ENCODE results near the gene ZSWIM1. TPM values are rescaled to one million over a fixed set of nuclear protein-coding genes. Genes with fewer than 3 reads are reported as not detected.

The ZSWIM1 gene
- total and polyA plus RNA-seq, 10 of the 15 experiments (the other 5 are each of a cell fraction or from before 2014, with no cell fraction given) = 2.4 to 16.0 (median 9.8) TPM

- Histone ChIP-seq H3K36me3 (ENCODE audit: control insufficient read depth in 2 of 2, insufficient read depth in 2 of 2, low read length in 1 of 2) (no peaks in the 10 kb centered on the region), H3K79me2 (ENCODE audit: control insufficient read depth, insufficient read depth, low read length) (no peaks in the 10 kb centered on the region), H3K9me3 (replicated peaks; ENCODE audit: control insufficient read depth, insufficient read depth, low read length) (no peaks in the 10 kb centered on the region), H3K4me1 (ENCODE audit: control insufficient read depth, insufficient read depth, low read length) (no peaks in the 10 kb centered on the region), H2AFZ (ENCODE audit: control insufficient read depth, low read depth, low read length) (no peak overlapping the region), H3K4me2 (ENCODE audit: control insufficient read depth, insufficient read depth) (no peak overlapping the region), H4K20me1 (ENCODE audit: control insufficient read depth, insufficient read depth) (no peaks in the 10 kb centered on the region), H3K27me3 (replicated peaks in 1 of 2; ENCODE audit: control insufficient read depth in 2 of 2, insufficient read depth in 2 of 2, low read length in 1 of 2) (no peaks in the 10 kb centered on the region), H3K4me3 (no peak overlapping the region), H3K27ac (ENCODE audit: control insufficient read depth, insufficient read depth) (no peak overlapping the region), H3K9ac (ENCODE audit: control insufficient read depth, insufficient read depth, low read length) (no peak overlapping the region)
- no TSS peak for BruUV-seq (replicated peaks)
- in situ Hi-C loops (cut with MboI) = no loop called here
- TF ChIP-seq TCF7 (IDR thresholded peaks at IDR 0.05; ENCODE audit: borderline replicate concordance) (no peak), RELA (IDR thresholded peaks at IDR 0.05; ENCODE audit: borderline replicate concordance, partially characterized antibody) (no peak), HDAC2 (IDR thresholded peaks at IDR 0.05) (no peak), ELK1 (IDR thresholded peaks at IDR 0.05; ENCODE audit: low read depth, low read length) (no peak), ATF2 (IDR thresholded peaks at IDR 0.05; ENCODE audit: low read length) (no peak), JUND (IDR thresholded peaks at IDR 0.05; ENCODE audit: low read depth, low read length) (no peak), NR2C1 (IDR thresholded peaks at IDR 0.05) (no peak), TBL1XR1 (IDR thresholded peaks at IDR 0.05; ENCODE audit: low read depth, low read length) (no peak), NFYA (IDR thresholded peaks at IDR 0.05; ENCODE audit: borderline replicate concordance, low read depth, low read length) (no peak), ATF7 (IDR thresholded peaks at IDR 0.05; ENCODE audit: low read depth) (no peak), RB1 (IDR thresholded peaks at IDR 0.05; ENCODE audit: borderline replicate concordance) (no peak), FOXM1 (IDR thresholded peaks at IDR 0.05; ENCODE audit: low read depth, low read length) (no peak), NR2F1 (conservative IDR thresholded peaks at IDR 0.05) (no peak), PAX8 (IDR thresholded peaks at IDR 0.05) (no peak)
- SMC1A ChIA-PET (ENCODE audit: uncharacterized antibody, unreplicated experiment) = interaction anchor here (0.8 to 1.8 kb wide), 2 partner anchors 80 to 122 kb away, joined by 4 to 5 read pairs; no protein-coding TSS in a partner anchor
- FAIRE-seq (no peak), DNase-seq (ENCODE audit: low read depth, low spot score) (no peak), ATAC-seq (no peak)
- CTCF ChIA-PET = interaction anchor here (3.0 kb wide), 1 partner anchor 48 kb away, joined by 12 read pairs; no protein-coding TSS in a partner anchor
- POLR2A ChIA-PET = no interaction called here
- 58% methylated on average over 11 of the region's 11 CpGs for WGBS (ENCODE audit: insufficient coverage, insufficient replicate concordance, low lambda C conversion rate, missing lambda C conversion rate)
- RAD21 ChIA-PET (ENCODE audit: unreplicated experiment) = no interaction called here
- intact Hi-C loops (cut with micrococcal nuclease; ENCODE audit: unreplicated experiment) = no loop called here
Measured at GRCh38 chr20:45921337-45922189, 40.5 kb downstream of the ZSWIM1 start.

All from GM12878 (cell line).